ENCODE measurements around the gene NUBP2.

- TF ChIP-seq POLR2A (IDR thresholded peaks at IDR 0.05; ENCODE audit: low read length) (no peak), GATA1 (IDR thresholded peaks at IDR 0.05; ENCODE audit: low read depth, low read length) (no peak)
Measured at GRCh38 chr16:1768061-1768766, 14.5 kb upstream of the NUBP2 start.
